PC-3 (cell line): Measurements from ENCODE around the gene MAD1L1. TPM values are rescaled to one million over a fixed set of nuclear protein-coding genes. Genes with fewer than 3 reads are reported as not detected.

Experiments
- ATAC-seq: fragments of 200-7000 bp; cut with Tn5 transposase; 2 replicates; pipeline ENCODE4 v1.9.1; 2020; ENCODE audit warnings: mild to moderate bottlenecking, moderate library complexity
- BruUV-seq: library from RNA; stranded (reverse); fragments of 400-500 nt; replicated peaks from 2 replicates; lab custom pipeline; 2021; lab: Mats Ljungman, UMichigan
- CTCF ChIA-PET: fragments of 300-600 bp; sonication (Branson Sonifier 250); formaldehyde crosslinking; loops from one replicate; lab custom pipeline; 2022; ENCODE audit warnings: antibody characterized with exemption; lab: Charles Lee
- POLR2A ChIA-PET: fragments of 300-600 bp; sonication (Branson Sonifier 250); formaldehyde crosslinking; loops from one replicate; lab custom pipeline; 2022; ENCODE audit warnings: antibody characterized with exemption; ENCODE audit not compliant: unreplicated experiment; lab: Charles Lee
- DNase-seq: peaks from one replicate; pipeline ENCODE4 v3.0.0-alpha.2; 2015
- H2AFZ ChIP-seq: fragments of 300-600 bp; sonication (generic); 2 replicates; pipeline ENCODE4 v1.6.0; 2016; ENCODE audit warnings: antibody characterized with exemption, low read length
- H3F3A ChIP-seq: fragments of 300-600 bp; sonication (generic); one replicate; pipeline ENCODE4 v1.6.0; 2017; ENCODE audit warnings: antibody characterized with exemption, low read length, control low read depth, mild to moderate bottlenecking; ENCODE audit not compliant: unreplicated experiment
- H3K27ac ChIP-seq: fragments of 300-600 bp; sonication (generic); 2 replicates; pipeline ENCODE4 v1.5.1; 2016; ENCODE audit warnings: mild to moderate bottlenecking, low read length
- H3K27me3 ChIP-seq: fragments of 300-600 bp; sonication (generic); 2 replicates; pipeline ENCODE4 v1.6.1; 2016; ENCODE audit warnings: low read length, mixed read lengths
- H3K36me3 ChIP-seq: fragments of 300-600 bp; sonication (generic); 2 replicates; pipeline ENCODE4 v1.6.1; 2016; ENCODE audit warnings: low read depth, mixed run types, low read length, mixed read lengths
- H3K4me1 ChIP-seq: fragments of 300-600 bp; sonication (generic); 2 replicates; pipeline ENCODE4 v1.5.1; 2016; ENCODE audit warnings: low read length; ENCODE audit not compliant: insufficient read depth
- H3K4me2 ChIP-seq: fragments of 300-600 bp; sonication (generic); 2 replicates; pipeline ENCODE4 v1.6.0; 2016; ENCODE audit warnings: low read length
- H3K4me3 ChIP-seq: fragments of 300-600 bp; sonication (generic); 2 replicates; pipeline ENCODE4 v1.5.1; 2016; ENCODE audit warnings: mild to moderate bottlenecking, low read length, mixed read lengths
- H3K79me2 ChIP-seq: fragments of 300-600 bp; sonication (generic); 2 replicates; pipeline ENCODE4 v1.6.1; 2017; ENCODE audit warnings: low read length, mixed read lengths
- H3K9ac ChIP-seq: fragments of 300-600 bp; sonication (generic); 2 replicates; pipeline ENCODE4 v1.6.0; 2016; ENCODE audit warnings: mild to moderate bottlenecking, low read length
- H3K9me2 ChIP-seq: fragments of 300-600 bp; sonication (generic); replicated peaks from 2 replicates; pipeline ENCODE4 v1.6.1; 2016; ENCODE audit warnings: mixed run types, low read length, mixed read lengths
- H3K9me3 ChIP-seq: fragments of 300-600 bp; sonication (generic); 2 replicates; pipeline ENCODE4 v1.6.1; 2016; ENCODE audit warnings: low read length, mixed read lengths
- H4K20me1 ChIP-seq: fragments of 300-600 bp; sonication (generic); 2 replicates; pipeline ENCODE4 v1.6.1; 2016; ENCODE audit warnings: low read length, mixed read lengths
- CTCF ChIP-seq: fragments of 300-600 bp; sonication (generic); conservative IDR thresholded peaks from 2 replicates; pipeline ENCODE4 v1.5.1; 2017; ENCODE audit warnings: antibody characterized with exemption, low read depth, mild to moderate bottlenecking, low read length
- EZH2 ChIP-seq: fragments of 300-600 bp; sonication (generic); IDR thresholded peaks from one replicate; pipeline ENCODE4 v1.6.1; 2017; ENCODE audit warnings: antibody characterized with exemption, mild to moderate bottlenecking, low read length; ENCODE audit not compliant: unreplicated experiment
- EZH2phosphoT487 ChIP-seq: fragments of 300-600 bp; sonication (generic); IDR thresholded peaks from 2 replicates; pipeline ENCODE4 v1.6.1; 2018; ENCODE audit warnings: mild to moderate bottlenecking, antibody characterized with exemption, low read length, borderline replicate concordance
- intact Hi-C: fragments of 100-400 bp; cut with micrococcal nuclease; formaldehyde crosslinking; loops from 2 replicates; pipeline ENCODE4 v1.9.0; 2023
- total RNA-seq: library from RNA; depleted of rRNA; stranded (reverse); fragments of >200 nt; gene quantifications from 2 replicates; pipeline ENCODE4 v1.2.3, GENCODE V29; 2014

Gene MAD1L1
- total RNA-seq, 1 experiment from 2014 or later, result 88.4 TPM

- Histone ChIP-seq H3K4me3 (no peak overlapping the region), H3K79me2 (no peaks in the 10 kb centered on the region), H3K36me3 (no peaks in the 10 kb centered on the region), H3K4me2 (no peak overlapping the region), H4K20me1 (no peaks in the 10 kb centered on the region), H3K9ac (no peak overlapping the region), H2AFZ (no peak overlapping the region), H3K4me1 (no peaks in the 10 kb centered on the region), H3K27ac (no peak overlapping the region), H3F3A (no peaks in the 10 kb centered on the region), H3K9me3 (no peaks in the 10 kb centered on the region), H3K27me3 (no peaks in the 10 kb centered on the region), H3K9me2 (no peaks in the 10 kb centered on the region)
- POLR2A ChIA-PET, result no interaction called here
- no TSS peak for BruUV-seq
- no peak for DNase-seq
- intact Hi-C loops, result no loop called here
- no peak for ATAC-seq
- CTCF ChIA-PET, result no interaction called here
- no peak for TF ChIP-seq EZH2phosphoT487
- TF ChIP-seq EZH2, result no peak
- TF ChIP-seq CTCF, result no peak
Measured at GRCh38 chr7:1952169-1952760, 280.5 kb downstream of the MAD1L1 start.

GRCh38 chr7:1951600-1951999, 281.1 kb downstream of the MAD1L1 start:
- Histone ChIP-seq H3K9me3 (no peaks in the 10 kb centered on the region), H3K4me1 (no peaks in the 10 kb centered on the region), H3K36me3 (no peaks in the 10 kb centered on the region), H3K4me2 (no peak overlapping the region), H4K20me1 (no peaks in the 10 kb centered on the region), H3K9me2 (no peaks in the 10 kb centered on the region), H3K9ac (no peak overlapping the region), H3K27ac (no peak overlapping the region), H3K27me3 (no peaks in the 10 kb centered on the region), H2AFZ (no peak overlapping the region), H3K4me3 (no peak overlapping the region), H3F3A (no peaks in the 10 kb centered on the region), H3K79me2 (no peaks in the 10 kb centered on the region)
- intact Hi-C loops, result no loop called here
- ChIA-PET POLR2A (no interaction called here), CTCF (no interaction called here)
- BruUV-seq, result no TSS peak
- TF ChIP-seq EZH2 (no peak), EZH2phosphoT487 (no peak), CTCF (no peak)
- no peak for DNase-seq
- ATAC-seq, result no peak

DNA sequence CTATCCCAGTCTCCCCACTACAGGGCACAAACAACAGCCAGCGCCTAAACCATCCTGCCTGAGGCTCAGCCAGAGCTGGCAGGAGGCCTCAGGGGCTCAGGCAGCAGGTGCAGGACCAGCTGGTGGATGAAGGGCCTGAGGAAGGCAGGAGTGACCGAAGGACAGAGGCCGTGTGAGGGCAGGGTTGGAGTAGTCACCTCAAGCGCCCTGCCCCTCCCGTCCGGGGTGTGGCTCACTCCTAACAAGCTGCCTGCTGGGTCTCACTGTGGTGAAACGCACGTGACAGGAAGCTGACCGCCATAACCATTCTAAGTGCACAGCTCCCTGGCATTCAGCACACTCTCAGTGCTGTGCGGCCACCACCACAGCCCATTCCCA, 281.6 kb downstream of the MAD1L1 start:
- ATAC-seq (no peak), DNase-seq (no peak)
- H3K9me2 ChIP-seq, result no peaks in the 10 kb centered on the region
- no peak overlapping the region for H2AFZ ChIP-seq
- no peak overlapping the region for H3K4me2 ChIP-seq
- intact Hi-C loops, result no loop called here
- H3K27me3 ChIP-seq, result no peaks in the 10 kb centered on the region
- no TSS peak for BruUV-seq
- no peak overlapping the region for H3K9ac ChIP-seq
- no peaks in the 10 kb centered on the region for H3K79me2 ChIP-seq
- TF ChIP-seq EZH2phosphoT487 (no peak), CTCF (no peak), EZH2 (no peak)
- no peak overlapping the region for H3K4me3 ChIP-seq
- H3K27ac ChIP-seq, result no peak overlapping the region
- H3K9me3 ChIP-seq, result no peaks in the 10 kb centered on the region
- ChIA-PET CTCF (no interaction called here), POLR2A (no interaction called here)
- H4K20me1 ChIP-seq, result no peaks in the 10 kb centered on the region
- H3F3A ChIP-seq, result no peaks in the 10 kb centered on the region
- no peaks in the 10 kb centered on the region for H3K36me3 ChIP-seq
- H3K4me1 ChIP-seq, result no peaks in the 10 kb centered on the region
